GM18907 (cell line): ENCODE data around the gene MAPKBP1.

Experiments
- ATAC-seq: cut with Tn5 transposase; IDR thresholded peaks from one replicate; pipeline ENCODE4 v1.9.1; 2021; ENCODE audit warnings: mild to moderate bottlenecking, moderate library complexity; ENCODE audit not compliant: unreplicated experiment

MAPKBP1 gene

GRCh38 chr15:41804916-41805666 is 30.8 kb downstream of the MAPKBP1 start:
- no peak for ATAC-seq

GRCh38 chr15:41805711-41806110 is 31.4 kb downstream of the MAPKBP1 start:
- ATAC-seq, result no peak

GRCh38 chr15:41806291-41807181 is 32.3 kb downstream of the MAPKBP1 start:
- ATAC-seq, result no peak

GRCh38 chr15:41809121-41809520 is 34.8 kb downstream of the MAPKBP1 start:
- no peak for ATAC-seq

GRCh38 chr15:41809526-41810220 is 35.4 kb downstream of the MAPKBP1 start:
- no peak for ATAC-seq

GRCh38 chr15:41810651-41811431 is 36.6 kb downstream of the MAPKBP1 start:
- ATAC-seq, result no peak

GRCh38 chr15:41811432-41812195 is 37.3 kb downstream of the MAPKBP1 start:
- peak; percentile 70 for ATAC-seq

- ATAC-seq, result no peak
Measured at GRCh38 chr15:41812820-41813375, 38.6 kb downstream of the MAPKBP1 start.

GRCh38 chr15:41813426-41813825 is 39.1 kb downstream of the MAPKBP1 start:
- no peak for ATAC-seq

- ATAC-seq, result no peak
Measured at GRCh38 chr15:41814534-41814933, 40.2 kb downstream of the MAPKBP1 start.

- no peak for ATAC-seq
Measured at GRCh38 chr15:41816788-41817187, 42.5 kb downstream of the MAPKBP1 start.

- ATAC-seq, result no peak
Measured at GRCh38 chr15:41817327-41817726, 43.0 kb downstream of the MAPKBP1 start.

- no peak for ATAC-seq
Measured at GRCh38 chr15:41817781-41818180, 43.5 kb downstream of the MAPKBP1 start.

GRCh38 chr15:41819455-41820050 is 45.3 kb downstream of the MAPKBP1 start:
- no peak for ATAC-seq

- no peak for ATAC-seq
Measured at GRCh38 chr15:41820791-41821423, 46.6 kb downstream of the MAPKBP1 start.

- ATAC-seq, result no peak
Measured at GRCh38 chr15:41821831-41822230, 47.5 kb downstream of the MAPKBP1 start.

- no peak for ATAC-seq
Measured at GRCh38 chr15:41822471-41822870, 48.2 kb downstream of the MAPKBP1 start.

- no peak for ATAC-seq
Measured at GRCh38 chr15:41822957-41823356, 48.7 kb downstream of the MAPKBP1 start.

GRCh38 chr15:41823502-41823901 is 49.2 kb downstream of the MAPKBP1 start:
- no peak for ATAC-seq
